Vagina (tissue), 2 donors: ENCODE measurements around the gene CEACAM3.

Experiments used
- CTCF ChIP-seq, 3 experiments: fragments of 450-650 bp in 2 of 3; fragments of 200-600 bp in 1 of 3; sonication (generic) in 1 of 3; IDR thresholded peaks; one replicate each; pipeline ENCODE4 v1.5.1; 2017 to 2019; ENCODE audit warnings: antibody characterized with exemption in 3 of 3, mild to moderate bottlenecking in 2 of 3, moderate library complexity in 2 of 3
- POLR2A ChIP-seq, 2 donors: fragments of 450-650 bp; IDR thresholded peaks; one replicate each; pipeline ENCODE4 v1.6.1; 2017; ENCODE audit warnings: antibody characterized with exemption in 2 of 2, mild to moderate bottlenecking in 2 of 2, moderate library complexity in 2 of 2

GRCh38 chr19:41845051-41845590 is 48.7 kb downstream of the CEACAM3 start:
- no peak for TF ChIP-seq CTCF (IDR thresholded peaks at IDR 0.05)
- TF ChIP-seq POLR2A (IDR thresholded peaks at IDR 0.05): no peak
